ENCODE results near the gene PTPRM.

DNA sequence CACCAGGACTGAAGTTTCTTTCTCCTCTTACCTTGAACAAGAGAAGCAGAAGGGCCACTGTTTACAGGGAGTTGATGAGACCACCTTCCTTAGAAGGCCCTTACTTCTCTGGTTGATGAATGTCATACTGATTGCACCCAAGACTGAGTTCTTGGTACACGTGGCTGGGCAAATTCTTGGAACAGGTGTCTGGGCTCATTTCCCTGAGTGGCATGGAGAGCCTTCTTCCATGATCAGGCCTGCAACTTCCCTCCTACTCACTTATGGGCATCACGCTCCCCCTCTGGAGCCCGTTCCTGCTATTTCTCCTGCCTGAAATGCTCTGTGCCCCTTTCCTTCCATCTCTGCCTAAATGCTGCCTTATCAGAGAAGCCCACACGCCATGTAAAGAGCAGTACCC is 110.3 kb downstream of the PTPRM start:
- TF ChIP-seq, protein P1, sequence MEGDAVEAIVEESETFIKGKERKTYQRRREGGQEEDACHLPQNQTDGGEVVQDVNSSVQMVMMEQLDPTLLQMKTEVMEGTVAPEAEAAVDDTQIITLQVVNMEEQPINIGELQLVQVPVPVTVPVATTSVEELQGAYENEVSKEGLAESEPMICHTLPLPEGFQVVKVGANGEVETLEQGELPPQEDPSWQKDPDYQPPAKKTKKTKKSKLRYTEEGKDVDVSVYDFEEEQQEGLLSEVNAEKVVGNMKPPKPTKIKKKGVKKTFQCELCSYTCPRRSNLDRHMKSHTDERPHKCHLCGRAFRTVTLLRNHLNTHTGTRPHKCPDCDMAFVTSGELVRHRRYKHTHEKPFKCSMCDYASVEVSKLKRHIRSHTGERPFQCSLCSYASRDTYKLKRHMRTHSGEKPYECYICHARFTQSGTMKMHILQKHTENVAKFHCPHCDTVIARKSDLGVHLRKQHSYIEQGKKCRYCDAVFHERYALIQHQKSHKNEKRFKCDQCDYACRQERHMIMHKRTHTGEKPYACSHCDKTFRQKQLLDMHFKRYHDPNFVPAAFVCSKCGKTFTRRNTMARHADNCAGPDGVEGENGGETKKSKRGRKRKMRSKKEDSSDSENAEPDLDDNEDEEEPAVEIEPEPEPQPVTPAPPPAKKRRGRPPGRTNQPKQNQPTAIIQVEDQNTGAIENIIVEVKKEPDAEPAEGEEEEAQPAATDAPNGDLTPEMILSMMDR (IDR thresholded peaks at IDR 0.05) = no peak
- TF ChIP-seq, protein P2, sequence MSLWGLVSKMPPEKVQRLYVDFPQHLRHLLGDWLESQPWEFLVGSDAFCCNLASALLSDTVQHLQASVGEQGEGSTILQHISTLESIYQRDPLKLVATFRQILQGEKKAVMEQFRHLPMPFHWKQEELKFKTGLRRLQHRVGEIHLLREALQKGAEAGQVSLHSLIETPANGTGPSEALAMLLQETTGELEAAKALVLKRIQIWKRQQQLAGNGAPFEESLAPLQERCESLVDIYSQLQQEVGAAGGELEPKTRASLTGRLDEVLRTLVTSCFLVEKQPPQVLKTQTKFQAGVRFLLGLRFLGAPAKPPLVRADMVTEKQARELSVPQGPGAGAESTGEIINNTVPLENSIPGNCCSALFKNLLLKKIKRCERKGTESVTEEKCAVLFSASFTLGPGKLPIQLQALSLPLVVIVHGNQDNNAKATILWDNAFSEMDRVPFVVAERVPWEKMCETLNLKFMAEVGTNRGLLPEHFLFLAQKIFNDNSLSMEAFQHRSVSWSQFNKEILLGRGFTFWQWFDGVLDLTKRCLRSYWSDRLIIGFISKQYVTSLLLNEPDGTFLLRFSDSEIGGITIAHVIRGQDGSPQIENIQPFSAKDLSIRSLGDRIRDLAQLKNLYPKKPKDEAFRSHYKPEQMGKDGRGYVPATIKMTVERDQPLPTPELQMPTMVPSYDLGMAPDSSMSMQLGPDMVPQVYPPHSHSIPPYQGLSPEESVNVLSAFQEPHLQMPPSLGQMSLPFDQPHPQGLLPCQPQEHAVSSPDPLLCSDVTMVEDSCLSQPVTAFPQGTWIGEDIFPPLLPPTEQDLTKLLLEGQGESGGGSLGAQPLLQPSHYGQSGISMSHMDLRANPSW (CRISPR knock-in tag; conservative IDR thresholded peaks at IDR 0.05; ENCODE audit: low read depth) = no peak
- TF ChIP-seq NR2C2 (CRISPR knock-in tag; IDR thresholded peaks at IDR 0.05) = no peak
- TF ChIP-seq ZNF232 (CRISPR knock-in tag; IDR thresholded peaks at IDR 0.05) = no peak
- TF ChIP-seq, protein P3, sequence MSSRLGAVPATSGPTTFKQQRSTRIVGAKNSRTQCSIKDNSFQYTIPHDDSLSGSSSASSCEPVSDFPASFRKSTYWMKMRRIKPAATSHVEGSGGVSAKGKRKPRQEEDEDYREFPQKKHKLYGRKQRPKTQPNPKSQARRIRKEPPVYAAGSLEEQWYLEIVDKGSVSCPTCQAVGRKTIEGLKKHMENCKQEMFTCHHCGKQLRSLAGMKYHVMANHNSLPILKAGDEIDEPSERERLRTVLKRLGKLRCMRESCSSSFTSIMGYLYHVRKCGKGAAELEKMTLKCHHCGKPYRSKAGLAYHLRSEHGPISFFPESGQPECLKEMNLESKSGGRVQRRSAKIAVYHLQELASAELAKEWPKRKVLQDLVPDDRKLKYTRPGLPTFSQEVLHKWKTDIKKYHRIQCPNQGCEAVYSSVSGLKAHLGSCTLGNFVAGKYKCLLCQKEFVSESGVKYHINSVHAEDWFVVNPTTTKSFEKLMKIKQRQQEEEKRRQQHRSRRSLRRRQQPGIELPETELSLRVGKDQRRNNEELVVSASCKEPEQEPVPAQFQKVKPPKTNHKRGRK (CRISPR knock-in tag; IDR thresholded peaks at IDR 0.05; ENCODE audit: borderline replicate concordance) = no peak
- TF ChIP-seq, protein P4, sequence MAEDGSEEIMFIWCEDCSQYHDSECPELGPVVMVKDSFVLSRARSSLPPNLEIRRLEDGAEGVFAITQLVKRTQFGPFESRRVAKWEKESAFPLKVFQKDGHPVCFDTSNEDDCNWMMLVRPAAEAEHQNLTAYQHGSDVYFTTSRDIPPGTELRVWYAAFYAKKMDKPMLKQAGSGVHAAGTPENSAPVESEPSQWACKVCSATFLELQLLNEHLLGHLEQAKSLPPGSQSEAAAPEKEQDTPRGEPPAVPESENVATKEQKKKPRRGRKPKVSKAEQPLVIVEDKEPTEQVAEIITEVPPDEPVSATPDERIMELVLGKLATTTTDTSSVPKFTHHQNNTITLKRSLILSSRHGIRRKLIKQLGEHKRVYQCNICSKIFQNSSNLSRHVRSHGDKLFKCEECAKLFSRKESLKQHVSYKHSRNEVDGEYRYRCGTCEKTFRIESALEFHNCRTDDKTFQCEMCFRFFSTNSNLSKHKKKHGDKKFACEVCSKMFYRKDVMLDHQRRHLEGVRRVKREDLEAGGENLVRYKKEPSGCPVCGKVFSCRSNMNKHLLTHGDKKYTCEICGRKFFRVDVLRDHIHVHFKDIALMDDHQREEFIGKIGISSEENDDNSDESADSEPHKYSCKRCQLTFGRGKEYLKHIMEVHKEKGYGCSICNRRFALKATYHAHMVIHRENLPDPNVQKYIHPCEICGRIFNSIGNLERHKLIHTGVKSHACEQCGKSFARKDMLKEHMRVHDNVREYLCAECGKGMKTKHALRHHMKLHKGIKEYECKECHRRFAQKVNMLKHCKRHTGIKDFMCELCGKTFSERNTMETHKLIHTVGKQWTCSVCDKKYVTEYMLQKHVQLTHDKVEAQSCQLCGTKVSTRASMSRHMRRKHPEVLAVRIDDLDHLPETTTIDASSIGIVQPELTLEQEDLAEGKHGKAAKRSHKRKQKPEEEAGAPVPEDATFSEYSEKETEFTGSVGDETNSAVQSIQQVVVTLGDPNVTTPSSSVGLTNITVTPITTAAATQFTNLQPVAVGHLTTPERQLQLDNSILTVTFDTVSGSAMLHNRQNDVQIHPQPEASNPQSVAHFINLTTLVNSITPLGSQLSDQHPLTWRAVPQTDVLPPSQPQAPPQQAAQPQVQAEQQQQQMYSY (CRISPR knock-in tag; IDR thresholded peaks at IDR 0.05) = no peak
- no peak for TF ChIP-seq FOXK1 (CRISPR knock-in tag; IDR thresholded peaks at IDR 0.05)
- no peak for TF ChIP-seq NFYB (CRISPR knock-in tag; conservative IDR thresholded peaks at IDR 0.05; ENCODE audit: low read depth)
- TF ChIP-seq RELA (CRISPR knock-in tag; IDR thresholded peaks at IDR 0.05; ENCODE audit: borderline replicate concordance) = no peak
- no peak for TF ChIP-seq ELF4 (CRISPR knock-in tag; IDR thresholded peaks at IDR 0.05; ENCODE audit: low read depth)
